ENCODE results near the gene INKA2.

GRCh38 chr1:111720977-111721786 is 18.0 kb downstream of the INKA2 start:
- TF ChIP-seq, protein P1, sequence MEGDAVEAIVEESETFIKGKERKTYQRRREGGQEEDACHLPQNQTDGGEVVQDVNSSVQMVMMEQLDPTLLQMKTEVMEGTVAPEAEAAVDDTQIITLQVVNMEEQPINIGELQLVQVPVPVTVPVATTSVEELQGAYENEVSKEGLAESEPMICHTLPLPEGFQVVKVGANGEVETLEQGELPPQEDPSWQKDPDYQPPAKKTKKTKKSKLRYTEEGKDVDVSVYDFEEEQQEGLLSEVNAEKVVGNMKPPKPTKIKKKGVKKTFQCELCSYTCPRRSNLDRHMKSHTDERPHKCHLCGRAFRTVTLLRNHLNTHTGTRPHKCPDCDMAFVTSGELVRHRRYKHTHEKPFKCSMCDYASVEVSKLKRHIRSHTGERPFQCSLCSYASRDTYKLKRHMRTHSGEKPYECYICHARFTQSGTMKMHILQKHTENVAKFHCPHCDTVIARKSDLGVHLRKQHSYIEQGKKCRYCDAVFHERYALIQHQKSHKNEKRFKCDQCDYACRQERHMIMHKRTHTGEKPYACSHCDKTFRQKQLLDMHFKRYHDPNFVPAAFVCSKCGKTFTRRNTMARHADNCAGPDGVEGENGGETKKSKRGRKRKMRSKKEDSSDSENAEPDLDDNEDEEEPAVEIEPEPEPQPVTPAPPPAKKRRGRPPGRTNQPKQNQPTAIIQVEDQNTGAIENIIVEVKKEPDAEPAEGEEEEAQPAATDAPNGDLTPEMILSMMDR (conservative IDR thresholded peaks at IDR 0.05 in 1 of 2, IDR thresholded peaks at IDR 0.05 in 1 of 2; ENCODE audit: low read depth in 1 of 2, low read length in 2 of 2), result no peak
- no peak for TF ChIP-seq EZH2 (IDR thresholded peaks at IDR 0.05; ENCODE audit: low read length, missing control alignments)

Data from fibroblast of lung (primary cell).